AG09309 (cell line): Measurements from ENCODE around the gene EFCAB10.
A peak's percentile ranks its signal among the peaks of the same experiment; 100 is the strongest.

Experiments used
- DNase-seq: peaks from one replicate; pipeline ENCODE4 v3.0.0-alpha.2; 2010; ENCODE audit warnings: low read depth
- H3K4me3 ChIP-seq: 2 replicates; pipeline ENCODE4 v1.5.1; 2011; ENCODE audit warnings: mild to moderate bottlenecking, low read depth, low read length, moderate library complexity; ENCODE audit not compliant: control insufficient read depth
- CTCF ChIP-seq: IDR thresholded peaks from 2 replicates; pipeline ENCODE4 v1.5.1; 2011; ENCODE audit warnings: mild to moderate bottlenecking, low read depth, low read length, inconsistent platforms; ENCODE audit not compliant: insufficient read depth, control insufficient read depth; ENCODE audit errors: missing control alignments

The EFCAB10 gene

GRCh38 chr7:105581066-105581811 lies at the start of gene EFCAB10:
Gene EFCAB10, minus strand, starts transcription at chr7:105581493. Its CDS starts 30 bp downstream, at chr7:105581463.
- no peak for DNase-seq
- peak; percentile 27 for TF ChIP-seq CTCF
- H3K4me3 ChIP-seq, result peak within 1 kb of the TSS; percentile 29

- no peak overlapping the region for H3K4me3 ChIP-seq
- DNase-seq, result no peak
- no peak for TF ChIP-seq CTCF
These were observed 44.7 kb upstream of the EFCAB10 start for GRCh38 chr7:105625986-105626385.

- DNase-seq, result no peak
- no peak for TF ChIP-seq CTCF
- no peak overlapping the region for H3K4me3 ChIP-seq
These were observed 42.6 kb upstream of the EFCAB10 start for GRCh38 chr7:105623906-105624305.

- TF ChIP-seq CTCF, result no peak
- DNase-seq, result no peak
These were observed 42.1 kb upstream of the EFCAB10 start for GRCh38 chr7:105623378-105623777.

GRCh38 chr7:105622106-105622731 lies 40.9 kb upstream of the EFCAB10 start:
- no peak for TF ChIP-seq CTCF
- no peak for DNase-seq
- H3K4me3 ChIP-seq, result no peak overlapping the region

More at GRCh38 chr7:105623378-105623777, 42.1 kb upstream of the EFCAB10 start:
- no peak overlapping the region for H3K4me3 ChIP-seq

GRCh38 chr7:105621617-105622016 lies 40.3 kb upstream of the EFCAB10 start:
- peak; percentile 7 for DNase-seq
- no peak overlapping the region for H3K4me3 ChIP-seq
- no peak for TF ChIP-seq CTCF
